Activated naive CD4-positive, alpha-beta T cell treated with anti-CD3 and anti-CD28 coated beads, Interleukin-2, amount 50 U/mL, for 16 hours (primary cell): Measurements from ENCODE around the gene TSFM.
"Not testable (repeated sequence)": the region's sequence is repeated elsewhere in the genome, so short reads cannot be mapped to it uniquely, and the experiment has no call there.

Experiments
- DNase-seq: peaks from one replicate; pipeline ENCODE4 v3.0.0-alpha.2; 2020

Gene TSFM

DNA sequence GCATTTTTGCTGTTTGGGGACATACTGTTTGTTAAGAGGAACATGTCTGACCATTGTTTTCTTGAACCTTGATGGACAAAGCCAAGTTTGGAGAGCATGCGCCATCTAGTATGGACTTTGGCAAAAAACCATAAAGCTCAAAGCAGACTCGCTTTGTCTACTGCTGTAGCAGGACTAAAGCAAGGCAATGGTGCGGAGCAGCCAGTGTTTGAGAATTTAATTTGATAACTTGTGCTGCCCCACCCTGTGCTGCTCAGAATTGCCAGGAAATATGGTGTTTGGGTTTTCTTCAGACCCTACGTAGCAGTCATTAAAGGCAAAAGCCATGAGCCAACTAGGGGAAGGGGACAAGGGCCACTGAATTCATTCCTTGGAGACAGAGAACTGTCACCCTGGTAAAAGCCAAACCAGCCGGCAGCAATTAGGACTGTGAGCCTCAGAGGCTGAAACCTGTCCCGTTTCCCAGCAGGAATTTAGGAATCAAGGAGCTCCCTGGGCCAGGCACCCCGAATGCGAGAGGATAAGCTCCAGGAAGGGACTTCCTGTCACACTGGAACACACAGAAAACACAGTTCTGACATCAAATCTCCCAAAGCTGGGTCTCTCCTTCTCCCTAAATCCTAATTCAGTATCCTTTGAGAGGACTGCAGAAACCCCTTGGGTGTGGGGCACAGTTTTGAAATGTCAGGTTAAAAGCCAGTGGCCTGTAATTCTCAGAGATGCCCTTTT is 34.8 kb downstream of the TSFM start:
- DNase-seq = no peak

DNA sequence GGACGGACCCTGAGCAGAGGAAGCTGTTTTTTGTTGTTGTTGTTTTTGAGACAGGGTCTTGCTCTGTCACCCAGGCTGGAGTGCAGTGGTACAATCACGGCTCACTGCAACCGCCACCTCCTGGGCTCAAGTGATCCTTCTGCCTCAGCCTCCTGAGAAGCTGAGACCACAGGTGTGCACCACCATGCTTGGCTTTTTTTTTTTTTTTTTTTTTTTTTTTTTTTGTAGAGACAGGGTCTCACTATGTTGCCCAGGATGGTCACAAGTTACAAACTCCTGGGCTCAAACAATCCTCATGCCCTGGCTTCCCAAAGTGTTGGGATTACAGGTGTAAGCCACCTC is 35.4 kb downstream of the TSFM start:
- not testable (repeated sequence) for DNase-seq

DNA sequence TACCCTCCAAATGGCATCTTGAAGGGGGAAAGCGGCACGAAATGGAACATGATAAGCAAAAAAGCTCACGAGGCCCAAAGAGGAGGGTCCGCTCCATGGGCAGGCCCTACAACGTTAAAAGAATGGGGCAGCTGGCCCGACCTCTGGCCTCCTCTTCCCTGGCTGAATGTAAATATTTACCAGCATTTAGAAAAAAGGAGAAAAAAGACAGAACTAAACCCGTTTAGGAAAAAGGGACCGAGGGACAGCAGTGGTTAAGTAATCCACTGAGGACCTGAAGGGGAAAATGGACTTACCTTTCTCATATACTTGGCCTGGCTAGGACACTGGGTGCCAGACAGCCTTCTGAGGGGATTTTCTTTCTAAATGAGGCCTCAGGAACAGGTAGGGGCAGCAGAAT is 37.5 kb downstream of the TSFM start:
- not testable (repeated sequence) for DNase-seq

DNA sequence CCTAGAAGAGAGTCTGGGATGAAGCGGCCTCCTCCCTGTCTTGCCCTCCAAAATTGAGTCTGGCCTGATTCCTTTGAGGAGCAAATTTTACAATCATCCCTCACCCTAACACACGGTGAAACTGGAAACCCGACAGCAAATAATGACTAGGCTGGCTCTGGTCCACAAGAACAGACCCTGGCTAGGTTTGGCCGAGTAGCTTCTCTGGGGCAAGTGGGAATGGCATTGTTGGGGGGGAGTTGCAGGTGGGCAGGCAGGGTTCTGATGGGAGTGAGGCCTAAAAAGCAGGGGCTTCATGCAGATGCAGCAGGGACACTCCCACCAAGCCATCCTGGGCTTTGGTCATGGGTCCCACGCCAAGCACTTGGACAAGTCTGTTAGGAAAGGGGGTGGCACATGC is 38.4 kb downstream of the TSFM start:
- not testable (repeated sequence) for DNase-seq

DNA sequence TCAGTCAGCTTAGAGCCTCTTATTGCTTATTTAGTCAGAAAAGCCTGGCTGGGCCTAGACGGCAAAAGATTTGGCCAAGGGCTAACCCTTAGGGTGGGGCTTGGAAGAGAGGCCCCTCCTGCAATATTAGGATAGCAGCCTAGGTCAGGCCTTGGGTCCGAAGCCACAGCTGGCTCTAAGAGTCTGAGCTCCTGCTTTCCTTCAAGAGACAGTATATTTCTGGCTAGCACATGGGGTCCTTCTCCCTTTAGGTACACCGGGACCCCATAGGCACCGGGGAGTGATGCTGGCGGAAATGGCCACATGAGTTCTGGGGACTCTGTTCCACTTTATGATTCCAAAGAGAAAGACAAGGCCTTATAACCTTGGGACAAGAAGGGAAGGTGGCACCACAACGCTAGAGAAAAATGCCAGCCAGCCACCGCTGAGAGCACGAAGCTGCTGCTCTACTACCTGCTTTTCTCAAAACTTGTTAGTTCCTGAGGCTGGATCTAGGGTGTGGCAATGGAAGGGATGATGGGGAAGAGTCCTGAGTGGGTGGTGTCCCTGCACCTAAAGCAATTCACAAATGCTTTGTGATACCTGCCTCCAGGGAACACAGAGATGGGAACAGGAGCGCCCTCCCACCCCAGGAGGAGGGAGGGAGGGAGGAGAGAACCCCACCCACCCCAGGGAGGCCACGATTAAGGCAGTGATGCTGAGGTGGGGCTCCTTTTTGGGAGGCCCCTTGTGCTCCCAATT is 39.1 kb downstream of the TSFM start:
- DNase-seq = no peak

DNA sequence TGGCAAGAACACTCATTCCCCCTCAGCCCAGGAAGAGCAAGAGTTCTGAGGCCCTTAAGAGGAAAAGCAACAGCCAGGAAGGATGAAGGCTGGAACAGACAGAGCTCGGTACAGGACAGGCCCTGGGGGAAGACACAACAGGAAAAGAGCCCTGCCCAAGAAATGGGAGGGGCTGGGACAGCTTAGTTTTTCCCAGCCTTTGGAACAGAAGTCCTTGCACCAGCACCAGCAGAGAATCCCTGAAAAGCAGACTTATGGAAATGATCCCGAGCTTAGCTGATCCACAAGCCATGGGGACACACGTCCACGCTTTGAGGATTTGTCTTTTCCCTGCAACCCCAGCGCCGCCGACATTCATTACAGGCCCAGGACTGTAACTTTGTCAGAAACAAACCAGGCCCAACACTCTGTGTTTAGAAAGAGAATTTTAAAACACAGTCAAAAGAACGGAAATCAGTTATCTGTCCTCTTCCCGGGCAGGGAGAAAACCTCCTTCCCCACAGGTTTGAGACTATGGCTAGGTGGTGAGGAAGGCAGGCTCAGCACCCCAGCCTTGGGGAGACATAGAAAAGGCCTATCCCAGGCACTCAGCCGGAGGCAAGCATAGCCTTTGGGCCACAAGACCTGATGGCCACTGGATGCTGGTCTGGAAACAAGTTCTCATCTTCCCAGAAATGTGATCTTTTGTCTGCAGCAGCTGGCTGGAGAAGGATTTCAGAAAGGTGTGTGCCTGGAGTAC is 40.0 kb downstream of the TSFM start:
- no peak for DNase-seq

DNA sequence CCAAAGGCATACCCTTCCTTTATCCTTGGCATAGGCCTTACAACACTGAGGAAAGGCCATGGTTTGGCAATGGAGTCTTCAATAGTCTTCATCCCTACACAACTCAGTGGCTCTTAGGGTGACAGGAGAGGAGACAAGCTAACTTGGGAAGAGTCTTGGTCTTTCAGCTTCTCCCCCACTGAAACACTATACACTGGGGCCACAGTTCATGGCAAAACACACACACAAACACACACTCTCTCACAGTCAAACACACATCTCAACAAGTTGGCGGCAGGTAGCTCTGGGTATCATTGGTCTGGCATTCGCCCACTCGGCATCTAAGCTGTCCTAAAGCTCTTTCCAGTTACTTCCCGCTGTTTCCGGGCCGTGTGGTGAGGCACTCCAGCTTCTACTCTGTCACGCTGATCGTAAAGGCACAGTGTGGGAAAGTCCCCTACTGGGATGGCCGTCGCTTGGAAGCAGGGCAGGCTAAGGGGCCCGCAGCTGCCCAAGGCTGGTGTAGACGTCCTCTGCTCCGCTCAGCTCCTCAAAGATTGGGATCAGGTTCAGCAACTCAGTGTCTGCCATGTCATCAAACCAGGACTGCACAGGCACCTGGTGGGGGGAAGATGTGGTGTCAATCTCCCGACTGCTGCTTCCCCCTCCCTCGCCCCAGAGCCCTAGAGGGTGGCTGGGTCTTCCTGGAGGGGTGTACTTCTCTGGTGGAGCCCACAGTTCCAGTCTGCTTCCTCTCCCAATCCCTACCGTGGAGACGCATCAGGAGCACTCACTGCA is 40.7 kb downstream of the TSFM start:
- DNase-seq = no peak

DNA sequence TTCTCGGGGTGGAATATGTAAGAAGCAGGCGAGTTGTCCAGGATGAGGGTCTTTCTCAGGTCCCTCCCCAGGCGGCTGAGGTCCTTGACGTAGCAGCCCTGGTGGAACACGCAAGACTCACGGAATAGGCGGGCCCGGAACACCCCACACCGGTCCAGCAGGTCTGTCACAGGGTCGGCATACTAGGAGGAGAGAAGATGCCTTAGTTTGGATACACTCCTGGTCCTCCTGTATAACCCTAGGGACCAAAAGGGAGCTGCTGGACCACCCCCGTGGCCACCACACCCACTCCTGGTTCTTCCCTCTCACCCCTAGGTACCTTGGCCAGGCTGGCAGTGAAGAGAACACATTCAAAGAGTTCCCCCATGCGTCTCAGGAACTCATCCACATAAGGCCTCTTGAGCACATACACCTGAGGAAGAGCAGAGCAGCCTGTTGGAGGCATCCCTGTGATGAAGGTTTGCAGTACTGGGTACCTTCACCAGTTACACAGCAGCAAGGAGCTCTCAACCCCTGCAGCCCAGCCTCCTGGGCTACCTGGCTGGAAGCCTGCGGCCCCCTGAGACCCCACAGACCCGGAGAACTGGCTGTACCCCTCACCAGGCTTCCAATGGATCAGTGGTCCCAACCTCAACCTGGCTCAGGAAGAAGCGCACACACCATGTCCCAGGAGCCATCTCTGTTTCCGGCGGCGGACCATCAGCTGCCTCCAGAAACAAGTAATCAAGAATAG is 41.5 kb downstream of the TSFM start:
- no peak for DNase-seq

DNA sequence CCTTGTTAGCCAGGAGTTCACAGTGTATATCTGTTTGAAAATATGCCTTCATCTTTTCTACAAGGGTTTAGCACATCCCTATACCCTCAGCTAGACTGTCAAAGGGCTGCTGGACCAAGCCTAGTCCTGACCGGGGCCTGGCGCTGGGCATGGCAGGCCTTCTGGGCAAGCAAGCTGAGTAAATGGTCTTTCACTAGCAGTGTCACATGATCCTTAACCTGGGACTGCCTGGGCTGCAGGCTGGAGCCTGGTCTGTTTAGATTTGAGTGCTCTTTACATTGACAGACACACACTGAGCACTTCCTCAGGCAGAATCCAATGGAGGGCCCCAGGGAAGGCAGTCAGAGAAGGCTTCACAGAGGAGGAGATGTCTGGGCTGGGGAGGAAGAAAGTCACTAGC is 42.9 kb downstream of the TSFM start:
- DNase-seq = no peak

DNA sequence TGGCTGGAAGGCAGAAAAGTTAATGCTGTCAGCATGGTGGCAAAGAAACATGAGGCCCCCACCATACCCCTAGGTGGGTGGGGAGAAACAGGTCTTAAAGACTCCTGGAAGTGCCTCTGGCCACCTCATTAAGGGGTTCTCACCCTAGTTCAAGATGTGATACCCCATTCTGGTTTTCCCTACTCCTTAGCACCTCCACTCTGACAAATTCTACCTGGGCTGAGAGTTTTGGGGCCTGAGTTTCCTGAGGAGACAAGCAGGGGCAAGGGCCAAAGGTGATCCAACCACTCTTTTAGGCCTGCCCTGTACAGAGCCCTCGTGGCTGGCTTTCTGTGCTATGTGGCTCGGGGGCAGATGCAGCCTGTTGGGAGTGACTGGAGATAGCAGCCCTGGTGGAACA is 43.8 kb downstream of the TSFM start:
- DNase-seq = no peak

- DNase-seq = no peak
Observed at GRCh38 chr12:57826966-57827365, 44.4 kb downstream of the TSFM start.

DNA sequence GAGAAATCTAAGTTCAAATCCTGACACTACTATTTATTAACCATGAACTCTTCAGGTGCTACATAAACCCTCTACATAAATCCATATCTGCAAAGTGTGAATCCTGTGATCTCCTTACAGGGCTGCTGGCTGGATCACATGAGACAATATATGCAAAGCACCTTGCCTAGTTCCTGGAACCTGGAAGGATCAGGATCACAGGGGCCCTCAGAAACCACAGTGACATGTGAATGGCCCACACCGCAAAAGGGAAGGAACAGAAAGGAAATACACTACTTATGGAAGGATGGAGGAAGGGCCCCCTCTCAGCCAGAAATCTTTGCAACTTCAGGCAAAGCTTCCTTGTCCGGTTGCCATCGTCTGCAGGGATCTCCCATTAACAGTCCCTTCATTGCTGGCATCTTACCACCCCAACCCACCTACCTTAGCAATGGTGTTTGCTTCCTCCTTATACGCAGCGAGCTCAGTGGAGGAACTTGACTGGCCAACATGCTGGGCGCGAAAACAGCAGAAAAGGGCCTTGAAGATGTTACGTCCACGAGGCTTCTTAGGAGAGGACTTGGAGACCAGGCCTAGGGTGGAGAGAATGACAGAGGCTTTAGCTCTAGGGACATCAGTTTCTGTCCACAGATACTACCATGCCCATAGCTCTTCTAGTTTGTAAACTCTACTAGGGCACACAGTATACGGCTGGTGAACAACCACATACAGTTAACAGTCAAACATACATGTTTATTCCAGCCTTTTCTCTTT is 46.6 kb downstream of the TSFM start:
- no peak for DNase-seq

DNA sequence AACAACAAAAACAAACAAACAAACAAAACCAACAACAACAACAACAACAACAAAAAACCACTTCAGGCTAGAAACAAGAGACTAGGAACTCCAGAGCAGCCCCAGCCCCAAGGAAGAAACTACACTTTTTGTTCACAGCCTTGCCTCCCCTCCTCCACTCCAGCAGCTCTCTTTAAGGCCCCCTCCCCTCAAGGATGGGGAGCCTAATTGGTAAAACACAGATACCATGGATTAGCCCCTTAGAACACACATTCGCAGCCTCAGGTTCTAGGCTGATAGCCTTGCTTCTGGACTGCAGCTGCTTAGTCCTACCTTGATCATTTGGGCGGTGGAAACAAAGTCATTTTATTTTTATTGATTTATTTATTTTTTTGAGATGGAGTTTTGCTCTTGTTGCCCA is 47.8 kb downstream of the TSFM start:
- no peak for DNase-seq

GRCh38 chr12:57832966-57833365 is 50.4 kb downstream of the TSFM start:
- DNase-seq = no peak

DNA sequence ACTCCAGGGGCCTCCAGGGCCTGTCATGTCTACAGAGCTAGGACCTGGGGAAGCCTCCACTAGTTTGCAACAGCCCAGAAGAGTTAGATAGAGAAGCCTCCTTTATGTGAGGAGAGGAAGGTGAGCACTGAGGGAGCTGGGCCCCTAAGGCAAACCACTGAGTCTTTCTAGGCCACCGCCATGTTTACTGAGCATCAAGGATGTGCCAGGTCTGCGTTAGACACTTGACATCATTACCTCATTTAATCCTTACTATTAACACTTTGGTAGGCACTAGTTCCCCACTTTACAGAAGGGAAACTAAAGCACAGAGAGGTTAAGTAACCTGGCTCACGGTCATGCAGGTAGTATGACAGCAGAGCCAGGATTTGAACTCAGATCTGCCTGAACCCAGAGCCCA is 51.1 kb downstream of the TSFM start:
- no peak for DNase-seq

DNA sequence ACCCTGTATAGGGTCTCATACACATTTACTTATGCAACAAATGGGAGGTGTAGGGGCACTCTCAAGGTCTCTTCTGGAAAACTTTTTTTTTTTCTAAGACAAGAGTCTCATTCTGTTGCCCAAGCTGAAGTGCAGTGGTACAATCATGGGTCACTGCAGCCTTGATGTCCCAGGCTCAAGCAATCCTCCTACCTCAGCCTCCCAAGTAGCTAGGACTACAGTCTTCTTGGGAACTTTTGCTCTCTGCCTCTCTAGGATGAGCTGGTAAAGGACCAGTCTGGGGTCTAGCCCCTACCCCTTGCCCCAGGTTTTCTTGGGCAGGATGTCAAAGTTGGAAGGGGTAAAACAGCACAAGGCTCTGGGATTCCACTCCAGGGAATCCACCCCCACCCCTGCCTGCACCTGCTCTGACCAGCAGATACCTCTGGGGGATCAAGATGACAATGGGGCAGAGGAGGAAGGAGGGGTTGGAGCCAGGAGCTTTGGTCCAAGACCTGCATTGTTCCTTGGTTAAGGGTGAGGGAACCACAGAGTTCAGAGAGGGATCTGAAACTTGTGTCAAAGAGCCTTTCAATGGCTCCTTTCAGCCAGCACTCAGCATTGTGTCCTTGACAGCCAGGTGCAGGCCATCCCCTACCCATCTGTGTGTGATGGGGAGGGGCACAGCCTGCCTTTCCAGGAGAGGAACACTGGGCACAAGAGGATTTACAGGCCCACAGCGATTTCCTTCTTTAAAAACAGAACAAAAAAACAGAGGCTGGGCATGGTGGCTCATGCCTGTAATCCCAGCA is 51.7 kb downstream of the TSFM start:
- no peak for DNase-seq

- DNase-seq = no peak
Observed at GRCh38 chr12:57835366-57836288, 53.0 kb downstream of the TSFM start.

DNA sequence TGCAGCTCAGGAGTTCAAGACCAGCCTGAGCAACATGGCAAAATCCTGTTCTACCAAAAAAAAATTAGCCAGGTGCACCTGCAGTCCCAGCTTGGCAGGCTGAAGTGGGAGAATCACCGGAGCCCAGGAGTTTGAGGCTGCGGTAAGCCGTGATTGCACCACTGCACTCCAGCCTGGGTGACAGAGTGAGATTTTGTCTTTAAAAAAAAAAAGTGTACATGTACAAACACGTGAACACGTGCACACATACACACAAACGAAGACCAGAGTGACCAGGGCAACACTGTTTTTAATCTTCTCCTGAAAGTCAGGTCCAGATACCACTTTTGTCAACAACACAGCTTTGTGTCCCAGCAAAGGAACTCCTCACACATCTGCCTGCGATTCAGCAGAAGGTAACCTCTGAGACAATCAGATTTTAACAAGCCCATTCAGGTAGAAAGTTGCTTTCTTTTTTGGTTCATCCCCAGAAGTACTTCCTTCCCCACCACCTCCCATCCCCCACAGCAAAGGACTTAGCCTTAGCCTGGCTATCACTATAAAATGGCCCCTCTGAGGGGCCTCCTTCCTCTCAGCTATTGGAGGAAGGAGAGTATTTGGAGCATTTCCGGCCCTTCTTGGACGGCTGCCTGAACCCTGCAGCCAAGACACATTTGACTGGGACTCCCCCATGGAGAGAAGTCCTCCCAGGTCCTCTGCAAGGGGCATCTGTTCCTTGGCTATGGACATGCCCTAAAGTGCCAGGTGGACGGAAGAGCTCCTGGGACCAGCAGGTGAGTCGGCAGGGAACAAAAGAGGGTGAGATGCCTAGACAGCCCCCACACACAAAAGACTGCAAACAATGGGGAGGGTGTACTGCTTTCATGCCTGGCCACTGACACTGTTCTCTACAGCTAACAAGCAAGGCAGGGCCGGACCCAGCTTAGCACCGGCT is 54.1 kb downstream of the TSFM start:
- no peak for DNase-seq
